Measurements from ENCODE around the gene CCT6A.

Gene CCT6A

GRCh38 chr7:56081626-56082340 lies 30.2 kb downstream of the CCT6A start:
- Histone ChIP-seq H3K79me2 (ENCODE audit: control insufficient read depth, insufficient read depth, low read length, poor library complexity) (no peaks in the 10 kb centered on the region), H3K23ac (ENCODE audit: low read length) (no peak overlapping the region), H3K9ac (ENCODE audit: low read length) (no peak overlapping the region), H2AK5ac (ENCODE audit: low read length) (no peak overlapping the region), H2BK120ac (ENCODE audit: insufficient read depth, low read length, poor library complexity) (no peak overlapping the region), H3K9me3 (ENCODE audit: insufficient read depth, low read depth, low read length) (no peaks in the 10 kb centered on the region), H3K18ac (ENCODE audit: low read length) (no peak overlapping the region), H3K4me1 (ENCODE audit: control insufficient read depth in 1 of 2, insufficient read depth in 2 of 2, low read length in 2 of 2) (no peaks in the 10 kb centered on the region), H3K27ac (ENCODE audit: low read depth, low read length) (no peak overlapping the region), H2AFZ (ENCODE audit: insufficient read depth, low read length, poor library complexity) (no peak overlapping the region), H3K79me1 (ENCODE audit: low read length) (no peaks in the 10 kb centered on the region), H3K14ac (ENCODE audit: low read length) (no peak overlapping the region), H3K36me3 (ENCODE audit: control insufficient read depth in 1 of 2, insufficient read depth in 2 of 2, low read length in 2 of 2) (peaks cover 29 to 37% of the 10 kb centered on the region in 2 experiments), H4K91ac (ENCODE audit: low read depth, low read length) (no peak overlapping the region), H3K4me3 (ENCODE audit: low read depth, low read length) (no peak overlapping the region), H3K4me2 (ENCODE audit: low read length) (no peak overlapping the region), H3K27me3 (ENCODE audit: insufficient read depth, low read length) (no peaks in the 10 kb centered on the region), H4K8ac (ENCODE audit: low read depth, low read length) (no peak overlapping the region), H4K12ac (ENCODE audit: low read depth, low read length) (no peak overlapping the region), H3K4ac (ENCODE audit: low read depth, low read length) (no peak overlapping the region), H2BK5ac (ENCODE audit: low read depth, low read length, poor library complexity) (no peak overlapping the region), H2BK12ac (ENCODE audit: low read length) (no peak overlapping the region)
- no peak for DNase-seq
- whole genome bisulfite sequencing (ENCODE audit: extremely low coverage, insufficient coverage, insufficient read length): no CpG with 5 or more reads among the region's 29 CpGs

- Histone ChIP-seq H3K18ac (ENCODE audit: low read length) (no peak overlapping the region), H3K9me3 (ENCODE audit: insufficient read depth, low read depth, low read length) (no peaks in the 10 kb centered on the region), H2AK5ac (ENCODE audit: low read length) (no peak overlapping the region), H3K36me3 (ENCODE audit: control insufficient read depth in 1 of 2, insufficient read depth in 2 of 2, low read length in 2 of 2) (peaks cover 24 to 30% of the 10 kb centered on the region in 2 experiments), H3K4me3 (ENCODE audit: low read depth, low read length) (no peak overlapping the region), H2BK120ac (ENCODE audit: insufficient read depth, low read length, poor library complexity) (no peak overlapping the region), H3K27ac (ENCODE audit: low read depth, low read length) (no peak overlapping the region), H4K91ac (ENCODE audit: low read depth, low read length) (no peak overlapping the region), H3K23ac (ENCODE audit: low read length) (no peak overlapping the region), H2AFZ (ENCODE audit: insufficient read depth, low read length, poor library complexity) (no peak overlapping the region), H3K79me1 (ENCODE audit: low read length) (no peaks in the 10 kb centered on the region), H3K4me2 (ENCODE audit: low read length) (no peak overlapping the region), H3K4ac (ENCODE audit: low read depth, low read length) (no peak overlapping the region), H4K12ac (ENCODE audit: low read depth, low read length) (peak overlapping the region; percentile 36), H2BK12ac (ENCODE audit: low read length) (no peak overlapping the region), H4K8ac (ENCODE audit: low read depth, low read length) (no peak overlapping the region), H3K27me3 (ENCODE audit: insufficient read depth, low read length) (no peaks in the 10 kb centered on the region), H3K14ac (ENCODE audit: low read length) (no peak overlapping the region), H3K4me1 (ENCODE audit: control insufficient read depth in 1 of 2, insufficient read depth in 2 of 2, low read length in 2 of 2) (no peaks in the 10 kb centered on the region), H2BK5ac (ENCODE audit: low read depth, low read length, poor library complexity) (no peak overlapping the region), H3K9ac (ENCODE audit: low read length) (no peak overlapping the region), H3K79me2 (ENCODE audit: control insufficient read depth, insufficient read depth, low read length, poor library complexity) (no peaks in the 10 kb centered on the region)
- WGBS (ENCODE audit: extremely low coverage, insufficient coverage, insufficient read length): no CpG with 5 or more reads among the region's 13 CpGs
- DNase-seq: no peak
Observed at GRCh38 chr7:56083150-56083785, 31.7 kb downstream of the CCT6A start.

GRCh38 chr7:56086761-56087160 lies 35.2 kb downstream of the CCT6A start:
- H3K14ac ChIP-seq (ENCODE audit: low read length): no peak overlapping the region
- no peak overlapping the region for H2BK12ac ChIP-seq (ENCODE audit: low read length)
- H3K23ac ChIP-seq (ENCODE audit: low read length): no peak overlapping the region
- no peak for DNase-seq
- H3K27me3 ChIP-seq (ENCODE audit: insufficient read depth, low read length): no peaks in the 10 kb centered on the region
- H3K9ac ChIP-seq (ENCODE audit: low read length): no peak overlapping the region
- no CpG with 5 or more reads among the region's 7 CpGs for WGBS (ENCODE audit: extremely low coverage, insufficient coverage, insufficient read length)
- no peak overlapping the region for H3K18ac ChIP-seq (ENCODE audit: low read length)
- H3K79me1 ChIP-seq (ENCODE audit: low read length): no peaks in the 10 kb centered on the region
- H2BK120ac ChIP-seq (ENCODE audit: insufficient read depth, low read length, poor library complexity): no peak overlapping the region
- no peaks in the 10 kb centered on the region for H3K4me1 ChIP-seq (ENCODE audit: control insufficient read depth in 1 of 2, insufficient read depth in 2 of 2, low read length in 2 of 2)
- no peak overlapping the region for H4K8ac ChIP-seq (ENCODE audit: low read depth, low read length)
- H3K36me3 ChIP-seq (ENCODE audit: control insufficient read depth in 1 of 2, insufficient read depth in 2 of 2, low read length in 2 of 2): peaks cover 6 to 10% of the 10 kb centered on the region in 2 experiments
- no peak overlapping the region for H3K4me2 ChIP-seq (ENCODE audit: low read length)
- H4K12ac ChIP-seq (ENCODE audit: low read depth, low read length): no peak overlapping the region
- H3K9me3 ChIP-seq (ENCODE audit: insufficient read depth, low read depth, low read length): no peaks in the 10 kb centered on the region
- no peak overlapping the region for H3K4ac ChIP-seq (ENCODE audit: low read depth, low read length)
- no peaks in the 10 kb centered on the region for H3K79me2 ChIP-seq (ENCODE audit: control insufficient read depth, insufficient read depth, low read length, poor library complexity)
- H4K91ac ChIP-seq (ENCODE audit: low read depth, low read length): no peak overlapping the region
- H2BK5ac ChIP-seq (ENCODE audit: low read depth, low read length, poor library complexity): no peak overlapping the region
- no peak overlapping the region for H3K4me3 ChIP-seq (ENCODE audit: low read depth, low read length)
- no peak overlapping the region for H2AK5ac ChIP-seq (ENCODE audit: low read length)
- H2AFZ ChIP-seq (ENCODE audit: insufficient read depth, low read length, poor library complexity): no peak overlapping the region
- H3K27ac ChIP-seq (ENCODE audit: low read depth, low read length): no peak overlapping the region

- Histone ChIP-seq H4K8ac (ENCODE audit: low read depth, low read length) (no peak overlapping the region), H2BK5ac (ENCODE audit: low read depth, low read length, poor library complexity) (no peak overlapping the region), H3K9ac (ENCODE audit: low read length) (no peak overlapping the region), H3K36me3 (ENCODE audit: control insufficient read depth in 1 of 2, insufficient read depth in 2 of 2, low read length in 2 of 2) (peaks cover 3 to 7% of the 10 kb centered on the region in 2 experiments), H3K4me2 (ENCODE audit: low read length) (no peak overlapping the region), H3K27me3 (ENCODE audit: insufficient read depth, low read length) (no peaks in the 10 kb centered on the region), H3K18ac (ENCODE audit: low read length) (no peak overlapping the region), H2BK120ac (ENCODE audit: insufficient read depth, low read length, poor library complexity) (no peak overlapping the region), H3K4ac (ENCODE audit: low read depth, low read length) (no peak overlapping the region), H3K79me2 (ENCODE audit: control insufficient read depth, insufficient read depth, low read length, poor library complexity) (no peaks in the 10 kb centered on the region), H2BK12ac (ENCODE audit: low read length) (no peak overlapping the region), H4K91ac (ENCODE audit: low read depth, low read length) (no peak overlapping the region), H3K4me1 (ENCODE audit: control insufficient read depth in 1 of 2, insufficient read depth in 2 of 2, low read length in 2 of 2) (no peaks in the 10 kb centered on the region), H3K79me1 (ENCODE audit: low read length) (no peaks in the 10 kb centered on the region), H2AFZ (ENCODE audit: insufficient read depth, low read length, poor library complexity) (no peak overlapping the region), H3K9me3 (ENCODE audit: insufficient read depth, low read depth, low read length) (no peaks in the 10 kb centered on the region), H2AK5ac (ENCODE audit: low read length) (no peak overlapping the region), H4K12ac (ENCODE audit: low read depth, low read length) (no peak overlapping the region), H3K27ac (ENCODE audit: low read depth, low read length) (no peak overlapping the region), H3K4me3 (ENCODE audit: low read depth, low read length) (no peak overlapping the region), H3K14ac (ENCODE audit: low read length) (no peak overlapping the region), H3K23ac (ENCODE audit: low read length) (no peak overlapping the region)
- WGBS (ENCODE audit: extremely low coverage, insufficient coverage, insufficient read length): no CpG with 5 or more reads among the region's 16 CpGs
- no peak for DNase-seq
Observed at GRCh38 chr7:56087445-56087844, 35.9 kb downstream of the CCT6A start.
